ENCODE data around the gene CHAT. TPM values are rescaled to one million over a fixed set of nuclear protein-coding genes. Genes with fewer than 3 reads are reported as not detected.

CHAT gene
- total RNA-seq, 1 donor from 2014 or later, result not detected

DNA sequence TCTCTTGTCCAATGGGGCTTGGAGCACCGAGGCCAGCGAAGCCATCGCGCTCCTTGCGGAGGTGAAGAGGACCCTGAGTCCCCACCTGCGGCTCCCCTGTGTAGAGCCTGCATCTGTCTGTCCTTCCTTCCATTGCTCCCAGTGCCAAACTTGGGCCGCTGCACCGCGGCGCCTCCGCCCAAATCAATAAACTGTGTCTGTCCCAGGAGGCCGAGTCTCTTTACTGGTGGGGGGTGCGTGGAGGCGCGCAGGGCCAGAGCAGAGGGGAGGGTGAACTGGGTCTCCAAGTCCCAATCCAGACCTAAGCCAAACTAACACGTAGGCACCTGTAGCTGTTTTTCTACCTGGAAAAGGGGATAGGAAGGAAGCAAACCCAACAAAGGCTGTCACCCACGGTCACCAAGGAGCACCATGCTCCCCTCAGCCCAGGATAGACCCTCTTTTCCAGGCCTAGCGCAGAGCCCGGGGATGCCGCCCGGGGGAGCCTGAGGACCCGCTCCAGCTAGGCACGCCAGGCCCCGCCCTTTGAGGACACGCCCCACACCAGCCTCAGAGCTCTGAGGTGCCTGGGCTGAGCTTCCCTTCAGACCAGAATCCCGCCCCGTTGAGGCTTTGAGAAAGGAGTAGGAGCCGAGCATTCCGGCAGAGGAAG, 1.2 kb upstream of the CHAT start:
- DNase-seq (ENCODE audit: low read depth), result no peak

DNA sequence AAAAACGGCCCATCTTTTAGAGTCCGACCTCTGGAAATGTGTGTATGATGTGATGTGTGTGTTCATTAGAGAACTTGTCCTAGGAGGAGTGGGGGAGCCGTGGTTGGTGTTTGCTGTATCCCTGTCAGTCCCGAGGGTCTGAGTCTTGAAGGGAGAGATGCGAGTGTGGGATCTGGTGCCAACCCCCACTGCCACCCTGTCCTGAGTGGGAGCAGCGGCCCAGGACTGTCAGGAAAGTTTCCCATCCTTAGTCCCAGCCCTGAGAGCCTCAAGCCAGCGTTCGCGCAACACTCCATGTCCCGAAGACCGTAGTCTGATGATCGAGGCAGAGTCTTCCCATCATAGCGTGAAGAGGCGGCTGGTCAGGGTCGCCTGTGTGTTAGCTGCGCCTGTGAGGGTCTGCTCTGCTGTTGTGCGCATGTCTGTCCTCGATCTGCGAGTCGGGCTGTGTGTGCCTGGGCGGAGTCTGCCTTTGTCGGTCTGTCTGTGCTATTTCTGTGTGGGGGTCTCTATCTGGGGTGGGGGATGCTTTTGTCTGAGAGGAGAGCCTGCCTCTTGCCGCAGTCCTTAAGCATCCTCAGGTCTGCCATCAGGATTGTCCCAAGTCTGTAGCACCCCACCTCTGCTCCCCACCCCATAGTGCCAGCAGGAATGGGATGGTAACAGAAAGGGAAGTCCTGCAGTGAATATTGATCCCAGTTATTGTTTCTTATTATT, 514 bp upstream of the CHAT start:
- no peak for DNase-seq (ENCODE audit: low read depth)

DNA sequence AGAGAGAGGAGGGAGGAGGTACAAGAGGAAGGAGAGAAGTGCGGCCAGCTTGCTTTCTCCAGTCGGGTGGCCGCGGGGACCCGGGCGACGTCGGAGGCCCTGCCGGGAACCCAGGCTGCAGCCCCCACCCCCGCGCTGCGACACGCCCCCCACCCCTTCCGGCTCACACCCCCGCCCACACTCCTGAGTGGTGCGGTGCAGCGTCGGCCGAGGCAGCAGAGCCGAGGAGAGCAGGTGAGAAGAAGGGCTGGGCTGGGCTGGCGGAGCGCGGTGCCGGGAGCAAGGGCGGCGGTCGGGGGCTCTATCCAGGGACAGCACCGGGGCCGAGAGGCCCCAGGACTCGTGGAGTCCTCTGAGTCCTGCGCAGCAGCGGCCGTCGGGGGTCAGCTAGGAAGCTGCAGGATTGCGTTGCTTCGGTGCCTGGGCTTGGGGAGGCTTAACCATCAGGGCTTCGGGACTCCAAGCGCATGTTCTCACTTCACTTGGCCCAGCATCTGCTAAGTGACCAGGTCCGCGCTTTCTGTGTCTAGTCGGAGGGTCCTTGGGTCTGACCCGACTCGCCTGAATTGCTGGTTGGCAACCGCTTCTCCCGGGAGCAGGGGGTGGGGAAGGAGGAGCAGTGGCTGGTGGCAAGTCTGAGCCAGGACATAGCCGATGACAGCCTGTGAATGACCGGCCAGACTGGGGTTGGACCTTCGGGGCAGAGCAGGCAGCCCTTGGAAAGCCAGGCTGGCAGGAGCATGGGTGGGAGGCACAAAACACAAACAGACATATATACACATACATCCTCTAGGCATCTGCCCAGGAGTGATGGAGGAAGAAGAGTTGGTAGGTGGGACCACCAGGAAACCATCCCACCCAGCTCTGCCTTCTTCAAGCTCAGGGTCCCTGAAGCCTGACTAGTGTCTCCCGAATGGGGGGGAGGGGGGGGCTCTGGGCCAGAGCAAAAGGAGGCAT, 683 bp downstream of the CHAT start:
- DNase-seq (ENCODE audit: low read depth), result no peak

DNA sequence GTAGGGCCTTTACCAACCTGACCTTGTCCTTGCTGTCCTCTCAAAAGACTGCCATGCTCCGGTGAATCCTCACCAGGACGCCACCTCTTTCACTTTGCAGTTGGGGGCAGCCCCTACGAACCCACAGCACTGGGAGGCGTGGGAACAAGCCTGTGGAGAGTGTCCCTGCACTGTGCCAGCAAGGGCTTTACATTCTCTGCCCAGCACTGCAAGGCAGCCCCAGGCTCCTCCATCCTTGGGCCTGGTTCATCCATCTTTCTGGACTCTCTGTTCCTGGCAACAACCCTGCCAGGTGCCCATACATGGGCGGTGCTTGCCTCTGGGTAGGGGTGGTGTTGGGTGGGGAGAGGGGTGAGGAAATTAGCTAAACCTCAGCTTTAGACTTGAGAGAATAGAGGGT, 1.4 kb downstream of the CHAT start:
- DNase-seq (ENCODE audit: low read depth), result no peak

DNA sequence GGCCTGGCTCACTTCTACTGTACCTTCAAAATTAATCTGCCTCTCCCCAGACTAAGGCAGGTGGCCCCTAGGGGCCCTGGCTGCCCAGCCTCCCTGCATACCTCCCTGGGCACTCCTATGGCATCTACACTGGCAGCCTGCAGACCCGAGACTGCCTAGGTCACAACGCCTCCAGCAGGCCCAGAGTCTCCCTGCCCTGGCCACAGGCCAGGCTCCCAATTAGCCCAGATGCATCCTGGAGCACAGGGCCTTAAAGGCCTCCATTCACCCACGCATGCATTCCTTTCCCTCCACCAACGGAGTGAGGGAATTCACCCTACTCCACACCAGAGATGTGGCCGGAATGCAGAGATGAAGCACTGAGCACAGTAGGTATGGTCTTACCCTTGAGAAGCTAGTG, 1.9 kb downstream of the CHAT start:
- no peak for DNase-seq (ENCODE audit: low read depth)

DNA sequence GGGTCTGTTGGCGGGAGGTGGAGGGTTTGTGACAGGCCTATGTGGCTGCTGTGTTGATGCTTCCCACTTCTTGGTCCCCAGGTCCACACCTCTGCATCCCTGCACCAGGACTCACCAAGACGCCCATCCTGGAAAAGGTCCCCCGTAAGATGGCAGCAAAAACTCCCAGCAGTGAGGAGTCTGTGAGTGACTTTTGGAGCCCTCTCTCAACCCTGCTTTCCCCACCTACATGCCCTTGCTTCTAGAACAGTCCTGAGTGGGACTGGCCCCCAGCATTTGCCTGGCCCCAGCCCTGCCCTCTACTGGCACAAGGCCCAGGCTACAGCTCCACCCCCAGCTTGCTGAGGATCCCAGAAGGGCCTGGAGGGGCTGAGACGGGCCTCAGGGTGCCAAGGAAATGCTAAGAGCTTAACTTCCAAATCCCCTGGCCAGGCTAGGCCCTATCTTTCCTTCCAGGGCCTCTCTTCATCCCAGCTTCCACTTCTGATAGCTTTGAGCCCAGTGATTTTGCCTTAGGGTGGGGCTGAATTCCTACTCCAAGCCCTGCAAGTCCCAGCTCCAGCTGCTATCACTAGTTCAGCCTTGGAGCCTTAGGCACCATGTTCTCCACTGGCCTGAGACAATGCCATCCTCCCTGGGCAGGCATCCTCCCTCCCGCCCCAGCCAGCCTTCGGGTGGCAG, 2.7 kb downstream of the CHAT start:
- no peak for DNase-seq (ENCODE audit: low read depth)

DNA sequence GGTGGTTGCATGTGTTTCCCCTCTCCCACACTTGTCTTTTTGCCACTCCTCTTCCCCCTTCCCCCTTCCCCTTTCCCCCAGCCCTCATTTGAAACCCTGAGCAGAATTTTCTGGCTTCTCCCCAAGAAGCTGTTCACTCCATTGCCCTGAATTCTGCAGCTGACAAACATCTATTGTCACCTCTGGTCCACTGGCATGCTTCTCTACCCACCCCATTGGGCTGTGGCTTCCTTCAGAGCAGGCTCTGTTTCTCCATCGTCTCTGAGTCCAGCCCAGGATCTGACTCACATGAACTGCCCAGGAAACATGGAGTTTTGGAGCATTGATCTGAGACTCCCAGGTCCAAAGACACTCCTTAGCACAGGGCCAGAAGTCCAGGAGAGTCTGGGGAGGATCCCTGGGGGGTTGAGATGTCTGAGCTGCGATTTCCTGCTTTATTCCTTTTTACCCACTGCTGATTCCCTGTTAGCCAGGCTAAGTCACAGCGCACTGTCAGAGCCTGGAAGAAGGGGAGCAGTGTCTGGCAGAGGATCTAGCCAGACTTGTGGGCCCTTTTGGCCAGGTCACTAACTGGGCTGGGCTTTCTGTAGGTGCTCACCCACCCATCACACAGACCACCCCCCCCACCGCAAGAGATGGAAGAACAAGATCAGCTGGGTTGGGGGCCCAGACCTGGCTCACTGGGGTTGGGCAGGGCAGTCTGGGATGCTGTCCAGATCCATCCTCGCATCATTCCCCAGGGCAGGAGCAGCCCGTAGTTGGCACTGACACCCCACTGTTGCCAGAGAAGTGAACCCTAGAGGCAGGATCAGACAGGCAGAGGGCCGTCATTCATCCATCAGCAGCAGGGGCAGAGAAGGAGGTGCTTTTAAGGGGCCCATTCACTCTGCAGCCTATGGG, 3.5 kb downstream of the CHAT start:
- no peak for DNase-seq (ENCODE audit: low read depth)

DNA sequence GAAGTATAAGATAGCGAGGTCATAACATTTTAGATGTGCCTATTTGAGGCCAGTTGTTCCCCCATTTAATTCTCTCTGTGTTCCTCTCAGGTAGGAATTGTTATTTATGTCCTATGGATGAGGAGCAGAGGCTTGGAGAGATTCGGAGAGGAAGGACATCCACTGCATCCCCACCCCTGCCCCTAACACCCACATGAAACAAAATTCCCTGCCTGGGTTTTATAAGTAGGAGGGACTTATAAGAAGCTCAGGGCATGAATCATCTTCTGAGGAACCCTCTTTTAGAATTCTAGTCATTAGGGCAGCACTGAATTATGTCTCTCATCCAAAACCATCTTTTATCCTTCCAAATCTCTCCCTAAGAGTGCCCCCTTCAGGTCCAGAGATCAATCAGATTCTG, 5.0 kb downstream of the CHAT start:
- no peak for DNase-seq (ENCODE audit: low read depth)

DNA sequence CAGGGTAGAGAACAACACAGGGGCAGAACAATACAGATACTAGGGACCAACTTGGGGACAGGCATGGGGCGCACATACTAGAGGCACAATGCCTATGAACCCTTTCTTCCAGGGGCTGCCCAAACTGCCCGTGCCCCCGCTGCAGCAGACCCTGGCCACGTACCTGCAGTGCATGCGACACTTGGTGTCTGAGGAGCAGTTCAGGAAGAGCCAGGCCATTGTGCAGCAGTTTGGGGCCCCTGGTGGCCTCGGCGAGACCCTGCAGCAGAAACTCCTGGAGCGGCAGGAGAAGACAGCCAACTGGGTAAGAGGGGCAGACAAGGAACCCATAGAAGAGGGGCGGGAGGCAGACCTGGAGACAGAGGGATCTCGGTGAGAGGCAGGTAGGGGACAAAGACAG, 5.8 kb downstream of the CHAT start:
- DNase-seq (ENCODE audit: low read depth), result no peak

DNA sequence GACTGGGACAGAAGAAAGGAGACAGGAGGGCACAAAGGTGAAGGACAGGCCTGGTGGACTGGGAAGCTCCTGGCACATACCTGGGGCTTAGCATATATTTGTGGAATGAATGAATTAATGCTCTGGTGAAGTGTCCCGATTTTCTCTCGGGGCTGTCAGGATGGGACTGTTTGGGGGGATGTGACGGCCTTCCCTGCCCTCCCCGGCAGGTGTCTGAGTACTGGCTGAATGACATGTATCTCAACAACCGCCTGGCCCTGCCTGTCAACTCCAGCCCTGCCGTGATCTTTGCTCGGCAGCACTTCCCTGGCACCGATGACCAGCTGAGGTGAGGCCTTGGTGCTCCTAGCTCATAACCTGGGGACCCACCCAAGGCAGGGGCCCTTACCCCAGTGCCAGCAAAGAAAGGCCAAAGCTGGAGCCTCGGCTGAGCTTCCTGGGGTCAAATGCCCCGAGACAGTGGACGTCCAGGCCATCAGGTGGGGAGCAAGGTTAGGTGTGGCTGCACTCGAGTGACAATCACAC, 6.5 kb downstream of the CHAT start:
- no peak for DNase-seq (ENCODE audit: low read depth)

DNA sequence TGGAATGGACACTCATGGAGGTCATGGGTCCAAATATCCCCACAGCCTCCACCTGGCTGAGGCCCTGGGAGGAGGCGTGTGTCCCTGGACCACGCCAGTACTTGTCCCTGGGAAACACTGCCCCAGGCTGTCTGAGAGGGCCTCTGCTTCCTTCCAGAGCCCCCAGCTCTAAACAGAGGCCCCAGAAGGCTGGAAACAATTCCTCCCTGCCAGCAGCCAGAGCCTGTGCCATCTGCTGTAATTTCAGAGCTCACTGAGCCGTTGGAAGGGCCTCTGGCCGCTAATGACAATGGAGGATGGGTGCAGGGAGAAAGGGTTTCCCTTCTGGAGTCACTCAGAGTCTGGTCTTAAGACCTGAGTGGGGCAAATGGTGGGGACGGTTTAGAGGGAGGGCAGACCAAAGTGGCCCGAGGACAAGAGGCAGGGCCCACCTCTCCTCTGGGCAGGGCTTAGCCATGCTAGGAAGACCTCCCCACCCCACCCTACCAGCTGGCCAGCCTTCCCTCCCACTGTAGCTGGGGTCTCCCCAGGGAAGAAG, 7.1 kb downstream of the CHAT start:
- DNase-seq (ENCODE audit: low read depth), result no peak

DNA sequence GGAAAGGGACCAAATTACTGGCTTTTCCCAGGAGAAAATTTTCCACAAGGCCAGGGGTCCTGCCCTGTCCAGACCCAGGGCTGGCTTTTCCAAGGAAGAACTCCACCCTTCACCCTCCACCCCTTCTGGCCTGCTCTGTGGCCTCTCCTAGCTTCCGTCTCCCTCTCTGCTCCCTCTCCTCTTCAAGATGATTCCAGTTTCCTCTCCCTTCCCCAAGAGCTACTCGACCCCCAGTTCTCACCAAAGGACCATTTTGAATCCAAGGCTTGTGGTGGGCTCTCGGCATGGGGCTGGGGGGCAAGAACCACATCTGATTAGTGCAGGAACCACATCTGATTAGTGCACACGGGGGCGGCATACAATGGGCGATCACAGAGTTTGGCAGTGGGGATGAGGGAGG, 7.7 kb downstream of the CHAT start:
- no peak for DNase-seq (ENCODE audit: low read depth)

DNA sequence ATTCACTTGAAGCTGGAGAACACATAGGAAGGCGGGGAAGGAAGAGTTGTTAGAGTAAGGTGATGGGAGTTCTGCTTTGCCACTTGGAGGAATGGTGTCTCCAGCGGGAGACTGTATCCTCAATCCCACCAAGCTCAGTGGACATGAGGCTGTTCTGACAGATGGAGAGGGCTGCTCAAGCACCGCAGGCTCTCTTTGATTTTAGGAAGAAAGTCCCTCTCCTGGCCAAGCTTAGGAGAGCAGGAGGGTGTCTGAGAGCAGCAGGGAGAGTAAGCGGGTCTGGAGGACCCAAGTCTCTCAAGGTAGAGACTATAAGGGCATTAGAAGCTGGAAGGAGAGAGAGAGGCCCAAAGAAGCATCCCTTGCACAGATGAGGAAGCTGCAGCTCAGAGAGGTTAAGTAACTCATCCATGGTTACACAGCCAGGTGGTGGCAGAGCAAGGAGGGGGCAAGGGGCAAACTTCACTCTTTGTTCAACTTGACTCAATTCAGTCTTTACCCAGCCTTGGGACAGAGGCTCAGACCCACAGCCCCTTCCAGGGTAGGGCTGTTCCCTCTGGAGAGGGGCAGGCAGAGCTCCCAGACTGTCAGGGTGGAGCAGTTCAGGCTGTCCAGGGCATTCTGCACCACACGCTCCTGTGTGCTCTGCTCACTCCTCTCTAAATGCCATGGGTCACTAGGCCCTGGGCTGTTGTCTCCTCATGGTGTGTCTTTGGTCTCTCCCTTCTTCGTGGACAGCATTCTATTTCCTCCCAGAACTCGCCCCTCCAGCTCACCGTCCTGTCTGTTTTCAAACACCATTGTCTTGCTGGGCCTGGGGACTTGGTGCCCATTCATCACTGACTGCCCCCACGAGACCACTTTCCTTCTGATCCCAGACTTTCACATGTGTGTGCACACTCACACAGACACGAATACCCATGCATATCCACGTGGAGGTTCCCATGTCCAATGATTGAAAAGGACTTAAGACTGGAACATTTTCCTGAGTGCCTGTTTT, 8.9 kb downstream of the CHAT start:
- DNase-seq (ENCODE audit: low read depth), result no peak

DNA sequence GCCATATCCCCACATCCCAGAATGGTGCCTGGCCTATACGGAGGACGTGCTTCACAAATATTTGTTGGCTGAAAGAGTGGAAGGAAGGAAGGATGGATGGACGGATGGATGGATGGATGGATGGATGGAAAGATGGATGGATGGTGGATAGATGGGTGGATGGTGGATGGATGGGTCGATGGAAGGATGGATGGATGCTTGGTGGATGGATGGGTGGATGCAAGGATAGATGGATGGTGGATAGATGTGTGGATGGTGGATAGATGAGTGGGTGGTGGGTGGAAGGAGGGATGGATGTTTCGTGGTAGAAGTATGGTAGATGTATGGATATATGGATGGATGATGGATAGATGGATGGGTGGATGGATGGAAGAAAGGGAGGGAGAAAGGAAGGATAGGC, 10.8 kb downstream of the CHAT start:
- DNase-seq (ENCODE audit: low read depth), result no peak

DNA sequence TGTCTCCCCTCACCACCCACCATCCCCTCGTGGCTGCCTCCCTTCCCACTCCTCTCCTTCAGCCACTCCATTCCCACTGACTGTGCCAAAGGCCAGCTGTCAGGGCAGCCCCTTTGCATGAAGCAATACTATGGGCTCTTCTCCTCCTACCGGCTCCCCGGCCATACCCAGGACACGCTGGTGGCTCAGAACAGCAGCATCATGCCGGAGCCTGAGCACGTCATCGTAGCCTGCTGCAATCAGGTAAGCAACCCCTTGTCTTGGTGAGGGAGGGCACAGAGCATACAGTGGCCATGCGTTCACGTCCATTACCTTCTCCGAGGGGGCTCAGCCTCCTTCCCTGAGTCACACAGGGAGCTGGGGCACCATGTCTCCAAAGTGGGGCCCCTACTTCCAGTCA, 11.6 kb downstream of the CHAT start:
- no peak for DNase-seq (ENCODE audit: low read depth)

DNA sequence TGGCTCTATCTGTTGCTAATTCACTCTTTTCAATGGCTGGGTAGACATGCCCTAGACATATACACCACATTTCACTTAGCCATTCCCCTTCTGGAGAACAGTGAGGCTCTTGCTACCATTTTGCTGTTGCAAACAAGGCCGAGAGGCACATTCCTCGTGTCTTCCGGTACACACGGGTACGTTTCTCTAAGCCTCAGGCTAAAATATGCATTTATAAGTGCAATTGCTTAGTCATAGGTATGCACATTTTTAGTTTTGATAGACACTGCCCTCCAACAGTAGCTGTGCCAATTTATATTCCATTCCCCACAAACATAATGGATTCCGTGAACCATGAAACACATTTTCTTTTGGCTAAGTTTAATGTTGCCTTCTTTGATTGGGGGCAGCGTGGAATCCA, 13.2 kb downstream of the CHAT start:
- DNase-seq (ENCODE audit: low read depth), result no peak

DNA sequence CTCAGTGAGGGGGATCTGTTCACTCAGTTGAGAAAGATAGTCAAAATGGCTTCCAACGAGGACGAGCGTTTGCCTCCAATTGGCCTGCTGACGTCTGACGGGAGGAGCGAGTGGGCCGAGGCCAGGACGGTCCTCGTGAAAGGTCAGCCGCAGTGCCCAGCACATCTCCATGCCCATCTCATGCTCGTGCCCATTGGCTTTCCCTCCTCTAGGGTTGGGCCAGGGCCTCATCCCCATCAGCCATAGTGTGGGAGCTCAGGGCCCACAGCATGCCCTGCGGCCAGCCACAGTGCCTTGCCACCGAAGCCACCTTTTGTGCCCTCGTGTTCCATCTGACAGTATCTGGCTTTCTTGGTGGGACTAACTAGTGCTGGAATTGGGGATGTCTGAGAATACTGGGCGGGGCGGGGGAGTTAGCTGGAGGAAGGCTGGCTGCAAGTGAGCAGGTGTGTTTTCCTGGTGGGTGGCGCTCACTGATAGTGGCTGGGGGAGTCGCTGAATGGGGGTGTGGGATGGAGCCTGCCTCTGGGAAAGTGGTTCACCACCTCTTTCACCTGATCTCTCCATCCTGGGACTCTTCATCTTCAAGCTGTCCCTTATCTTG, 13.9 kb downstream of the CHAT start:
- no peak for DNase-seq (ENCODE audit: low read depth)

DNA sequence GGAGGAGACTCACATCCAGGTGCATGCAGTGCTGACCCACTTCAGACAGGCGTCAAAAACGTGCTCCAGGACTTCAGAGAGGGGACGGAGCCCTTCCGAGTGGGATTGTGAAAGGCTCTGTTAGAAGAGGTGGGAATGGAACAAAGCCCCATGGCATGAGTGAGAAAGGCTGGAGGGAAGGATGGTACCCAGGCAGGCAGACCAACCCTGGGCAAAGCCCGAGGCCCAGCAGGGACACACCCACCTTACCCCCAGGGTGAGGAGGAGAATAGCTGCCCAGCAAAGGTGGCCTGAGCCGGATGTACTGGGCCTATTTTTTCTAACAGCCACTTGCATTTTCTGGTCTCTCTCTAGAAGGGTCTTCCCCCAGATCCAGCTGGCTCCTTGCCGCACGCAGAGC, 14.8 kb downstream of the CHAT start:
- no peak for DNase-seq (ENCODE audit: low read depth)

DNA sequence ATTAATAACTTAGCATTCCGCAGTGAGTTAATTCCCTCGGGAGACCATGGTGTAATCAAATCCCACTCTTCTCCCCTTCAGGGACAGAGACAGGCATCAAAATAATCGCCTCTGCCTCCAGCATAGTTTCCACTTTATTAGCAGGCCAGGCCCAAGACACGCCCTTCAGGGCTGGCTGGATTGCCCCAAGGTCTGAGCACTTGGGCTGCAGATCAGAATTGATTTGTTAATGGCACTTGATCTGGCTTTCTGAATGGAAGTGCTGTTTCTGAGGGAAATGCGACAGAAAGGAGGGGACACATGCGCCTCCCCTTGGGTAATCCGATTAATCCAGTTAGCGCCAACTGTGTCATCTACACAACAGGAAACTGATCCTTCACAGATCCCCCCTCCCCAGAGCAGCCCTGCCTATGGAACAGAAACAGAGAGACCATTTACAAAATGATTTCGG, 15.6 kb downstream of the CHAT start:
- no peak for DNase-seq (ENCODE audit: low read depth)
